ENCODE results near the gene DCDC2.

DNA sequence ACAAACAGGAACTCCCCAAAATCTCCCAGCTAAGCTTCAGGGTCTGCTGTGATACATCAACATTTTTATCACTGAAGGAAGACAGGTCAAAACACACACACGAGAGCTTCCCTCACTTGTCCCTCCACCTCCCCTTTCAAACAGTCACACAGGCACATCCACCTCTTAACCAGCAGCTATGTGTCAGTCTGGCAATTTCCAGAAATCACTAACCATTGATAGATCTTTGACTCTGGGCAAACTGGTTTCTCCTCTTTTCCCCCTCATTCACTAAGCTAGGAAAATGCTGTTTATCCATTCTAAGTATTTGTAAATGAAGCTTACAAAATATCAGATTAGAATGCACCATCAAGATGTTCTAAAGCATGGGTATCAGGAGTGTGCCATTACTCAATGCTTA is 87.8 kb downstream of the DCDC2 start:
- no peak for TF ChIP-seq POLR2A (IDR thresholded peaks at IDR 0.05)
- no peak for TF ChIP-seq CTCF (IDR thresholded peaks at IDR 0.05)
- no peak for TF ChIP-seq EP300 (IDR thresholded peaks at IDR 0.05)

Measured in ovary (tissue), 3 donors.